HCT116 (cell line): Measurements from ENCODE around the gene IMMP2L.

ENCODE experiments used
- POLR2AphosphoS5 ChIP-seq: IDR thresholded peaks from 2 replicates; pipeline ENCODE4 v1.6.1; 2011; ENCODE audit warnings: mild to moderate bottlenecking, low read depth, low read length, moderate library complexity
- ZFX ChIP-seq: fragments of 450-650 bp; IDR thresholded peaks from 2 replicates; pipeline ENCODE4 v1.6.1; 2017
- TF ChIP-seq, protein P1 (sequence below), 3 experiments: fragments of 200-600 bp in 1 of 3; sonication (generic) in 1 of 3; IDR thresholded peaks in 2 of 3; conservative IDR thresholded peaks in 1 of 3; 2 replicates each; pipeline ENCODE4 v1.5.1; 2012 to 2017; ENCODE audit warnings: low read depth in 2 of 3, low read length in 2 of 3, antibody characterized with exemption in 1 of 3, borderline replicate concordance in 1 of 3, control low read depth in 1 of 3, mild to moderate bottlenecking in 1 of 3, mixed read lengths in 1 of 3, mixed run types in 1 of 3, moderate library complexity in 1 of 3; ENCODE audit not compliant: insufficient read depth in 1 of 3
- TF ChIP-seq, protein P2 (sequence below): IDR thresholded peaks from 2 replicates; pipeline ENCODE4 v1.6.1; 2012; ENCODE audit warnings: low read depth

DNA sequence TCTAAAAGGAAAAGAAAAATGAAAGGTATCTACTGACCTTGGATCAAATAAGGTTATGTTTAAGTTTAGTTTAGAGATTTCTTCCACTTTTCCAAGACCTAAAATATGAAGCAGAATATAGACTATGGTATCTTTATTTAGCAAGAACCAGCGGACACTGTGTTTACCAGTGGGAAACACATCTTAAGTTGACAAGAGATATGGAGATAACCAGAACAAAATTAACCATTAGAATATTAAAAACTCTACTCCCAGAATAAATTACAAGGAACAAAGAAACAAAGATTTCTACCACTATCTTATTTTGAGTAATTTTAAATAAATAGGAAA, 86.9 kb downstream of the IMMP2L start:
- TF ChIP-seq, protein P1, sequence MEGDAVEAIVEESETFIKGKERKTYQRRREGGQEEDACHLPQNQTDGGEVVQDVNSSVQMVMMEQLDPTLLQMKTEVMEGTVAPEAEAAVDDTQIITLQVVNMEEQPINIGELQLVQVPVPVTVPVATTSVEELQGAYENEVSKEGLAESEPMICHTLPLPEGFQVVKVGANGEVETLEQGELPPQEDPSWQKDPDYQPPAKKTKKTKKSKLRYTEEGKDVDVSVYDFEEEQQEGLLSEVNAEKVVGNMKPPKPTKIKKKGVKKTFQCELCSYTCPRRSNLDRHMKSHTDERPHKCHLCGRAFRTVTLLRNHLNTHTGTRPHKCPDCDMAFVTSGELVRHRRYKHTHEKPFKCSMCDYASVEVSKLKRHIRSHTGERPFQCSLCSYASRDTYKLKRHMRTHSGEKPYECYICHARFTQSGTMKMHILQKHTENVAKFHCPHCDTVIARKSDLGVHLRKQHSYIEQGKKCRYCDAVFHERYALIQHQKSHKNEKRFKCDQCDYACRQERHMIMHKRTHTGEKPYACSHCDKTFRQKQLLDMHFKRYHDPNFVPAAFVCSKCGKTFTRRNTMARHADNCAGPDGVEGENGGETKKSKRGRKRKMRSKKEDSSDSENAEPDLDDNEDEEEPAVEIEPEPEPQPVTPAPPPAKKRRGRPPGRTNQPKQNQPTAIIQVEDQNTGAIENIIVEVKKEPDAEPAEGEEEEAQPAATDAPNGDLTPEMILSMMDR (IDR thresholded peaks at IDR 0.05 in 2 of 3, conservative IDR thresholded peaks at IDR 0.05 in 1 of 3; ENCODE audit: borderline replicate concordance in 1 of 3, insufficient read depth in 1 of 3, low read depth in 2 of 3, low read length in 2 of 3), result no peak
- TF ChIP-seq ZFX (no peak), POLR2AphosphoS5 (no peak)
- TF ChIP-seq, protein P2, sequence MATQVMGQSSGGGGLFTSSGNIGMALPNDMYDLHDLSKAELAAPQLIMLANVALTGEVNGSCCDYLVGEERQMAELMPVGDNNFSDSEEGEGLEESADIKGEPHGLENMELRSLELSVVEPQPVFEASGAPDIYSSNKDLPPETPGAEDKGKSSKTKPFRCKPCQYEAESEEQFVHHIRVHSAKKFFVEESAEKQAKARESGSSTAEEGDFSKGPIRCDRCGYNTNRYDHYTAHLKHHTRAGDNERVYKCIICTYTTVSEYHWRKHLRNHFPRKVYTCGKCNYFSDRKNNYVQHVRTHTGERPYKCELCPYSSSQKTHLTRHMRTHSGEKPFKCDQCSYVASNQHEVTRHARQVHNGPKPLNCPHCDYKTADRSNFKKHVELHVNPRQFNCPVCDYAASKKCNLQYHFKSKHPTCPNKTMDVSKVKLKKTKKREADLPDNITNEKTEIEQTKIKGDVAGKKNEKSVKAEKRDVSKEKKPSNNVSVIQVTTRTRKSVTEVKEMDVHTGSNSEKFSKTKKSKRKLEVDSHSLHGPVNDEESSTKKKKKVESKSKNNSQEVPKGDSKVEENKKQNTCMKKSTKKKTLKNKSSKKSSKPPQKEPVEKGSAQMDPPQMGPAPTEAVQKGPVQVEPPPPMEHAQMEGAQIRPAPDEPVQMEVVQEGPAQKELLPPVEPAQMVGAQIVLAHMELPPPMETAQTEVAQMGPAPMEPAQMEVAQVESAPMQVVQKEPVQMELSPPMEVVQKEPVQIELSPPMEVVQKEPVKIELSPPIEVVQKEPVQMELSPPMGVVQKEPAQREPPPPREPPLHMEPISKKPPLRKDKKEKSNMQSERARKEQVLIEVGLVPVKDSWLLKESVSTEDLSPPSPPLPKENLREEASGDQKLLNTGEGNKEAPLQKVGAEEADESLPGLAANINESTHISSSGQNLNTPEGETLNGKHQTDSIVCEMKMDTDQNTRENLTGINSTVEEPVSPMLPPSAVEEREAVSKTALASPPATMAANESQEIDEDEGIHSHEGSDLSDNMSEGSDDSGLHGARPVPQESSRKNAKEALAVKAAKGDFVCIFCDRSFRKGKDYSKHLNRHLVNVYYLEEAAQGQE, result no peak
